HepG2 (cell line): Measurements from ENCODE around the gene PEX12.

ENCODE experiments used
- ATF4 ChIP-seq, 2 experiments: fragments of 450-650 bp in 1 of 2; sonication (generic) in 1 of 2; formaldehyde crosslinking; IDR thresholded peaks; 2 replicates each; pipeline versions ENCODE4 v1.5.0 to v1.8.0; 2020 to 2022; ENCODE audit warnings: mild to moderate bottlenecking in 1 of 2, missing genetic modification reagents in 1 of 2
- CTCF ChIP-seq: sonication (generic); formaldehyde crosslinking; IDR thresholded peaks from 2 replicates; pipeline ENCODE4 v1.5.0; 2020; ENCODE audit warnings: mild to moderate bottlenecking, missing genetic modification reagents, moderate library complexity
- KLF12 ChIP-seq: sonication (generic); formaldehyde crosslinking; IDR thresholded peaks from 2 replicates; pipeline ENCODE4 v1.4.0; 2020; ENCODE audit warnings: missing genetic modification reagents, borderline replicate concordance
- KMT2A ChIP-seq: sonication (generic); formaldehyde crosslinking; IDR thresholded peaks from 2 replicates; pipeline ENCODE4 v1.4.0; 2020; ENCODE audit warnings: missing genetic modification reagents
- ONECUT2 ChIP-seq: sonication (generic); formaldehyde crosslinking; IDR thresholded peaks from 2 replicates; pipeline ENCODE4 v1.4.0; 2020; ENCODE audit warnings: missing genetic modification reagents
- TCF7L2 ChIP-seq: IDR thresholded peaks from 2 replicates; pipeline ENCODE4 v1.6.1; 2011; ENCODE audit warnings: mild to moderate bottlenecking, low read depth, low read length, moderate library complexity
- ZNF580 ChIP-seq: IDR thresholded peaks from 2 replicates; pipeline ENCODE4 v1.6.1; 2016; ENCODE audit warnings: low read depth, borderline replicate concordance
- ZZZ3 ChIP-seq: sonication (generic); formaldehyde crosslinking; IDR thresholded peaks from 2 replicates; pipeline ENCODE4 v1.4.0; 2020; ENCODE audit warnings: missing genetic modification reagents, mild to moderate bottlenecking, borderline replicate concordance

- peak; percentile 50 for TF ChIP-seq CTCF (CRISPR knock-in tag)
- TF ChIP-seq ATF4 (CRISPR knock-in tag; IDR thresholded peaks at IDR 0.05), result peak in 1 of 2 experiments; percentile 67; a peak in 2 of 4 replicates
- peak; percentile 80; the same call in 1 of the 2 replicates for TF ChIP-seq ZNF580
- TF ChIP-seq ZZZ3 (CRISPR knock-in tag), result peak; percentile 72; the same call in 1 of the 2 replicates
- no peak; the same call in 1 of the 2 replicates for TF ChIP-seq KLF12 (CRISPR knock-in tag)
- peak; percentile 90 for TF ChIP-seq KMT2A (CRISPR knock-in tag)
- TF ChIP-seq TCF7L2, result no peak
- TF ChIP-seq ONECUT2 (CRISPR knock-in tag), result no peak
These were observed at the start of gene PEX12 for GRCh38 chr17:35578197-35578928.
